GM12872 (cell line): ENCODE data around the gene SYNJ2.

Experiments
- TF ChIP-seq, protein P1 (sequence below): IDR thresholded peaks from 3 replicates; pipeline ENCODE4 v1.5.1; 2011; ENCODE audit warnings: low read depth, mild to moderate bottlenecking, low read length, moderate library complexity; ENCODE audit not compliant: insufficient read depth

SYNJ2 gene

GRCh38 chr6:157981395-157982101 is at the start of gene SYNJ2:
SYNJ2 (plus strand) TSS chr6:157981863; CDS start chr6:157981962, 99 bp downstream.
- TF ChIP-seq, protein P1, sequence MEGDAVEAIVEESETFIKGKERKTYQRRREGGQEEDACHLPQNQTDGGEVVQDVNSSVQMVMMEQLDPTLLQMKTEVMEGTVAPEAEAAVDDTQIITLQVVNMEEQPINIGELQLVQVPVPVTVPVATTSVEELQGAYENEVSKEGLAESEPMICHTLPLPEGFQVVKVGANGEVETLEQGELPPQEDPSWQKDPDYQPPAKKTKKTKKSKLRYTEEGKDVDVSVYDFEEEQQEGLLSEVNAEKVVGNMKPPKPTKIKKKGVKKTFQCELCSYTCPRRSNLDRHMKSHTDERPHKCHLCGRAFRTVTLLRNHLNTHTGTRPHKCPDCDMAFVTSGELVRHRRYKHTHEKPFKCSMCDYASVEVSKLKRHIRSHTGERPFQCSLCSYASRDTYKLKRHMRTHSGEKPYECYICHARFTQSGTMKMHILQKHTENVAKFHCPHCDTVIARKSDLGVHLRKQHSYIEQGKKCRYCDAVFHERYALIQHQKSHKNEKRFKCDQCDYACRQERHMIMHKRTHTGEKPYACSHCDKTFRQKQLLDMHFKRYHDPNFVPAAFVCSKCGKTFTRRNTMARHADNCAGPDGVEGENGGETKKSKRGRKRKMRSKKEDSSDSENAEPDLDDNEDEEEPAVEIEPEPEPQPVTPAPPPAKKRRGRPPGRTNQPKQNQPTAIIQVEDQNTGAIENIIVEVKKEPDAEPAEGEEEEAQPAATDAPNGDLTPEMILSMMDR = peak; percentile 62

GRCh38 chr6:157935786-157936185 is 45.9 kb upstream of the SYNJ2 start:
- TF ChIP-seq, protein P1 = no peak

DNA sequence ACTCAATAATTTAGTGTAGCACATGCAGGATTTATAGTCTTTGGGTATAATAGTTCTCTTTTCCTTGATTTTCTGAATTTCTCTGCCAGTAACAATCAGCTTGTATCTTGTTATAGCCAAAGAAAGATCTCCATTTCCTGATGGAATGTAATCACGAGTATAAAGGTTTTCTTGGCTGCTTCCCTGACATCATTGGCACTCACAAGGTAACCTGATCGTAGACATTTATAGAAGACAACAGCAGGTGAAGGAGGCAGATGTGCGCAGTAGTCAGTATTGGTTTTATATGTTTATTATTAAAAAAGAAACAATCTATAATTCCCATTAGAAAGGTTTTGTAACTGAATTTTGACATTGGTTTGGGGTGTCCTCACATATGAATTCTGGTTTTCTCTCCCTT is 44.3 kb upstream of the SYNJ2 start:
- TF ChIP-seq, protein P1 = no peak

DNA sequence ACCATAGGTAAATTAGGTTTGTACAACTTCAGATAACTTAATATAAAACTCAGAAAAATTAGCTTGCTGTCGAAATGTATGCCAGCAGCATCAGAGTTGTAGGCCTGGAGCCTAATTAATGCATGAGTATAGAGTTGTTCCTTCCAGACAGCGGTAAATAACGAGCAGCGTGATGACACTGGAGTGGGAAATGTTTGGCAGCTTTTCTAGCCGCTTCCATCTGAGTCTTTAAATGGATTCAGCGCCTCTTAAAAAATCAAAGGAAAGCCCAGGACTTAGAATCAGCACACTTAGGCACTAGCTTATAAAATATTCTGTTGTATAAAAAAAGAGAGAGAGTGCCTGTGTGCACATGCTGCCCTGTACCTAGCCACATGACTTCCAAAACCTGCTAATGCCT is 43.7 kb upstream of the SYNJ2 start:
- TF ChIP-seq, protein P1 = no peak

DNA sequence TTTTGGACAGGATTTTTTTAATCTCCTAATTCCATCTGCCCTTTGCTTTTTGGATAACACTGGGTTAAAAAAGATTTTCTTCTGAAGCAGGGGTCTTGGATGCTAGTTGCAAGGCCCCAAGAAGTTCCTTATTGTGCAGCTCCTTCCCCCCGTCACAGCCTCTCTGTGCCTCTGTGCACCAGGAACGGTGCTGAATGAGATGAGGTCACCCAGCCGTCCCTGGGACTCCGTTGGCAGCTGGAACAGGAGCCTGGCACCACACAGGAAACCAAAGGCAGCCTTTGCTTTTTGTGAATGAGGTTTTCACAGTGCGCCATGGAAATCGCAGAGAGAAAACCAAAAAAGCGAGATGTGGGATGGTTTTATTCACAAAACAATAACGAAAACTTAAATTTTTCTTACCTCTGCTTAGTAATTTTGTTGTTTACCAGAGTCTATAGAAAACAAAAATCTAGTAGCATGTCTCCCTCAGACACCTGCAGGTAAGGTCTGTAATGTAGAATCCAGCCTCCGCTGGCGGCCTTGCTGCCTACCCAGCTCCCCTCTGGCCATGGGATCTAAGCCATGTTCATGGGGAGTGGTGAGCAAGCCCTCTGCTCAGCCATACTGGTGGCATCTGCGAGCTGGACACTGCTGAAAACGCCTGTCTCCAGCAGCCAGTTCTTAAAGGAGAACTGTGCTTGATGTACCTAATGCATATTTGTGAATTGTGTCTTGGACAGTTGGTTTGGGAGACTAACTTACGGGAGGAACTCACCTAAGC is 40.4 kb upstream of the SYNJ2 start:
- TF ChIP-seq, protein P1 = no peak

- TF ChIP-seq, protein P1 = no peak
Measured at GRCh38 chr6:157942351-157942750, 39.3 kb upstream of the SYNJ2 start.

DNA sequence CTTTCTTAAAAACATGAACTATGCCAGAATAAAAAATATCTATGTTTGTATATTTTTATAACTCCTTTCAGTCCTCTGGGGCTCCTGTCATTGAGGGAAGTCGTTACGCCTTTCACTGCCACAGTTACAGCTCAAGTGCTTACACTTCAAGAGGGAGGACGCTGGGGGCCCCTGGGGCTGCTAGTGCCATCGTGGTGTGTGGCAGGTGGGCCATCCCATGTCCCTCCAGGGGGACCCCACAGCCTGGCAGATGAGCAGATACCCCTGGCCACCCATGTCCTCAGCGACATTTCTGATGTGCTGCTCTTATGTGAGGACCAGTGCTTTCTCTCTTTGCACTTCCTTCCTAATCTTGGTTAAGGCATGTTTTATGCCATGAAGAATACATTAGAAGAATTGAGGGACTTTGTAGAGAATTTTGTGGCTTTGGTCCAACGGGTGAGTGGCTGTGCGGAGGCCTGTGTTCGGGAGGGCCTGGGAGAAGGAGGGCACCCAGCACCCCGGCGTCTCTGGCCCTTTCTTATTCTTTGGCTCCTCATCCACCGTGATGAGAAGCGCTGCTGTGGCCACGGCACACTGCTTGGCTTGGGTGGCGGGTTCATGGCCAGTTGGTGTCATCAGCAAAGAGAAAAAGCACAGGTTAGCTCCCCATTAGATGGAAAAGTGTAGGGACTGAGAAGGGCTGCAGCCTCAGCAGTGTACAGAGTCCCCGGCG is 38.3 kb upstream of the SYNJ2 start:
- TF ChIP-seq, protein P1 = no peak
